IMR-90 (cell line): ENCODE data around the gene SKAP1. TPM values are rescaled to one million over a fixed set of nuclear protein-coding genes. Genes with fewer than 3 reads are reported as not detected.

ENCODE experiments used
- ATAC-seq: fragments of 200-7000 bp; cut with Tn5 transposase; 2 replicates; pipeline ENCODE4 v1.9.1; 2020; ENCODE audit warnings: low read depth, mild to moderate bottlenecking, moderate library complexity
- BruUV-seq: library from RNA; stranded (reverse); fragments of 400-500 nt; replicated peaks from 2 replicates; lab custom pipeline; 2021; lab: Mats Ljungman, UMichigan
- CTCF ChIA-PET: fragments of 300-600 bp; formaldehyde crosslinking; extraction: SDS; loops from one replicate; lab custom pipeline; 2021; ENCODE audit warnings: antibody characterized with exemption; lab: Yijun Ruan, JAX
- POLR2A ChIA-PET: fragments of 300-600 bp; sonication (Branson Sonifier 250); formaldehyde crosslinking; loops from one replicate; lab custom pipeline; 2022; ENCODE audit warnings: antibody characterized with exemption; ENCODE audit not compliant: unreplicated experiment; lab: Charles Lee
- DNase-seq: peaks from one replicate; pipeline ENCODE4 v3.0.0; 2013
- H2AFZ ChIP-seq: replicated peaks from 2 replicates; pipeline ENCODE3; 2013; ENCODE audit warnings: low read length, mild to moderate bottlenecking; ENCODE audit not compliant: poor library complexity
- H2AK5ac ChIP-seq: 2 replicates; pipeline ENCODE4 v1.6.1; 2013; ENCODE audit warnings: low read depth, low read length, inconsistent platforms
- H2AK9ac ChIP-seq: replicated peaks from 2 replicates; pipeline ENCODE3; 2013; ENCODE audit warnings: mild to moderate bottlenecking, low read depth, low read length, moderate library complexity; ENCODE audit not compliant: poor library complexity
- H2BK120ac ChIP-seq: 2 replicates; pipeline ENCODE4 v1.6.1; 2013; ENCODE audit warnings: low read depth, low read length, inconsistent platforms
- H2BK15ac ChIP-seq: 3 replicates; pipeline ENCODE4 v1.6.1; 2013; ENCODE audit warnings: low read depth, low read length, inconsistent platforms
- H2BK20ac ChIP-seq: 2 replicates; pipeline ENCODE4 v1.6.1; 2013; ENCODE audit warnings: low read depth, mild to moderate bottlenecking, inconsistent platforms, low read length, moderate library complexity
- H2BK5ac ChIP-seq: 2 replicates; pipeline ENCODE4 v1.6.1; 2013; ENCODE audit warnings: mild to moderate bottlenecking, low read depth, low read length, inconsistent platforms; ENCODE audit not compliant: poor library complexity, severe bottlenecking
- H3K14ac ChIP-seq: replicated peaks from 2 replicates; pipeline ENCODE4 v1.6.1; 2013; ENCODE audit warnings: low read depth, low read length, inconsistent platforms
- H3K18ac ChIP-seq: 2 replicates; pipeline ENCODE4 v1.6.1; 2013; ENCODE audit warnings: low read depth, low read length, control low read depth
- H3K23ac ChIP-seq: 2 replicates; pipeline ENCODE4 v1.6.1; 2013; ENCODE audit warnings: low read depth, low read length, inconsistent platforms
- H3K27ac ChIP-seq: 2 replicates; pipeline ENCODE4 v1.5.1; 2013; ENCODE audit warnings: mild to moderate bottlenecking, control low read depth, low read length; ENCODE audit not compliant: insufficient read depth
- H3K27me3 ChIP-seq: 2 replicates; pipeline ENCODE4 v1.6.1; 2013; ENCODE audit warnings: low read length; ENCODE audit not compliant: control insufficient read depth, insufficient read depth
- H3K36me3 ChIP-seq: 2 replicates; pipeline ENCODE4 v1.6.1; 2013; ENCODE audit warnings: low read length, mixed read lengths; ENCODE audit not compliant: control insufficient read depth, insufficient read depth
- H3K4ac ChIP-seq: 2 replicates; pipeline ENCODE4 v1.6.1; 2013; ENCODE audit warnings: low read depth, low read length, inconsistent platforms
- H3K4me1 ChIP-seq: 2 replicates; pipeline ENCODE4 v1.6.1; 2013; ENCODE audit warnings: low read length, mixed read lengths; ENCODE audit not compliant: control insufficient read depth, insufficient read depth
- H3K4me2 ChIP-seq: 2 replicates; pipeline ENCODE4 v1.6.1; 2013; ENCODE audit warnings: low read depth, mild to moderate bottlenecking, control low read depth, low read length, moderate library complexity
- H3K4me3 ChIP-seq: 2 replicates; pipeline ENCODE4 v1.5.1; 2013; ENCODE audit warnings: low read depth, mild to moderate bottlenecking, control low read depth, low read length, moderate library complexity; ENCODE audit not compliant: insufficient read depth
- H3K56ac ChIP-seq: 2 replicates; pipeline ENCODE4 v1.6.1; 2013; ENCODE audit warnings: low read length, inconsistent platforms; ENCODE audit not compliant: insufficient read depth; ENCODE audit errors: extremely low read depth
- H3K79me1 ChIP-seq, 2 experiments: 2 replicates each; pipeline ENCODE4 v1.6.1; 2013; ENCODE audit warnings: low read length in 2 of 2, inconsistent platforms in 1 of 2, low read depth in 1 of 2
- H3K9ac ChIP-seq: 2 replicates; pipeline ENCODE4 v1.6.1; 2013; ENCODE audit warnings: low read depth, low read length, control low read depth
- H3K9me1 ChIP-seq: 2 replicates; pipeline ENCODE4 v1.6.1; 2013; ENCODE audit warnings: low read length, inconsistent platforms; ENCODE audit not compliant: insufficient read depth
- H3K9me3 ChIP-seq: 2 replicates; pipeline ENCODE4 v1.6.1; 2013; ENCODE audit warnings: low read length; ENCODE audit not compliant: control insufficient read depth, insufficient read depth
- H4K20me1 ChIP-seq: 2 replicates; pipeline ENCODE4 v1.6.1; 2013; ENCODE audit warnings: low read length, inconsistent platforms; ENCODE audit not compliant: insufficient read depth
- H4K5ac ChIP-seq: 2 replicates; pipeline ENCODE4 v1.6.1; 2013; ENCODE audit warnings: mild to moderate bottlenecking, low read depth, low read length, control low read depth
- H4K8ac ChIP-seq, 2 experiments: 2 replicates each; pipeline ENCODE4 v1.6.1; 2013; ENCODE audit warnings: low read depth in 2 of 2, low read length in 2 of 2, control low read depth in 1 of 2, inconsistent platforms in 1 of 2
- H4K91ac ChIP-seq: 2 replicates; pipeline ENCODE4 v1.6.1; 2013; ENCODE audit warnings: low read depth, low read length, inconsistent platforms; ENCODE audit not compliant: insufficient read depth
- CEBPB ChIP-seq: IDR thresholded peaks from 2 replicates; pipeline ENCODE4 v1.6.1; 2012; ENCODE audit warnings: low read depth, low read length, improper control_type of control experiment
- CTCF ChIP-seq: conservative IDR thresholded peaks from 2 replicates; pipeline ENCODE4 v1.5.1; 2012; ENCODE audit warnings: mild to moderate bottlenecking, low read depth, low read length, improper control_type of control experiment
- MAFK ChIP-seq: IDR thresholded peaks from 2 replicates; pipeline ENCODE4 v1.6.1; 2012; ENCODE audit warnings: low read depth, low read length, improper control_type of control experiment
- MAZ ChIP-seq: IDR thresholded peaks from 2 replicates; pipeline ENCODE4 v1.6.1; 2012; ENCODE audit warnings: low read depth, mild to moderate bottlenecking, low read length, improper control_type of control experiment, moderate library complexity, borderline replicate concordance
- MXI1 ChIP-seq: IDR thresholded peaks from 2 replicates; pipeline ENCODE4 v1.6.1; 2012; ENCODE audit warnings: low read depth, mild to moderate bottlenecking, low read length, moderate library complexity, borderline replicate concordance
- NFE2L2 ChIP-seq: fragments of 150-350 bp; IDR thresholded peaks from 2 replicates; pipeline ENCODE4 v1.6.1; 2016; ENCODE audit warnings: low read depth, mild to moderate bottlenecking, low read length
- RAD21 ChIP-seq: IDR thresholded peaks from 2 replicates; pipeline ENCODE4 v1.6.1; 2012; ENCODE audit warnings: low read length, improper control_type of control experiment
- RCOR1 ChIP-seq: IDR thresholded peaks from 2 replicates; pipeline ENCODE4 v1.6.1; 2012; ENCODE audit warnings: mild to moderate bottlenecking, low read length, improper control_type of control experiment; ENCODE audit not compliant: insufficient replicate concordance
- USF2 ChIP-seq: fragments of 150-350 bp; IDR thresholded peaks from 2 replicates; pipeline ENCODE4 v1.6.1; 2017; ENCODE audit warnings: mild to moderate bottlenecking, antibody characterized with exemption, low read length, low read depth
- WGBS, 2 experiments: methylation state at CpG; one replicate each; pipeline versions ENCODE4 v1.1.5 to v1.1.7; 2013; ENCODE audit warnings: missing lambda C conversion rate in 2 of 2; ENCODE audit not compliant: insufficient read length in 1 of 2; ENCODE audit errors: extremely low coverage in 2 of 2; 5-methylcytosine and 5-hydroxymethylcytosine counted together
- dilution Hi-C: fragments of 300-500 bp; cut with HindIII; formaldehyde crosslinking; loops from one replicate; pipeline ENCODE4 v1.14.3; 2018; ENCODE audit warnings: low sequenced_read_pairs; ENCODE audit not compliant: unreplicated experiment
- in situ Hi-C: fragments of 300-500 bp; cut with MboI; formaldehyde crosslinking; loops from 3 replicates; pipeline ENCODE4 v1.14.3; 2019; ENCODE audit warnings: low sequenced_read_pairs, inconsistent platforms, mixed read lengths
- intact Hi-C: fragments of 100-400 bp; cut with micrococcal nuclease; formaldehyde crosslinking; loops from 2 replicates; pipeline ENCODE4 v1.10.0; 2022
- polyA plus RNA-seq, 3 experiments: library from polyadenylated mRNA; depleted of rRNA; stranded (reverse); fragments of >200 nt; gene quantifications; 2 replicates each; pipeline ENCODE4 v1.2.3, GENCODE V29; 2012; ENCODE audit warnings: low replicate concordance in 1 of 3
- total RNA-seq: library from RNA; depleted of rRNA; stranded (reverse); fragments of >200 nt; gene quantifications from 2 replicates; pipeline ENCODE4 v1.2.3, GENCODE V29; 2012
- TF ChIP-seq, protein P1 (sequence below): fragments of 150-350 bp; IDR thresholded peaks from 2 replicates; pipeline ENCODE4 v1.6.1; 2016; ENCODE audit warnings: low read depth, mild to moderate bottlenecking, low read length, moderate library complexity, borderline replicate concordance

SKAP1 gene
- total and polyA plus RNA-seq, 2 of the 4 experiments (the other 2 are of a cell fraction): not detected

DNA sequence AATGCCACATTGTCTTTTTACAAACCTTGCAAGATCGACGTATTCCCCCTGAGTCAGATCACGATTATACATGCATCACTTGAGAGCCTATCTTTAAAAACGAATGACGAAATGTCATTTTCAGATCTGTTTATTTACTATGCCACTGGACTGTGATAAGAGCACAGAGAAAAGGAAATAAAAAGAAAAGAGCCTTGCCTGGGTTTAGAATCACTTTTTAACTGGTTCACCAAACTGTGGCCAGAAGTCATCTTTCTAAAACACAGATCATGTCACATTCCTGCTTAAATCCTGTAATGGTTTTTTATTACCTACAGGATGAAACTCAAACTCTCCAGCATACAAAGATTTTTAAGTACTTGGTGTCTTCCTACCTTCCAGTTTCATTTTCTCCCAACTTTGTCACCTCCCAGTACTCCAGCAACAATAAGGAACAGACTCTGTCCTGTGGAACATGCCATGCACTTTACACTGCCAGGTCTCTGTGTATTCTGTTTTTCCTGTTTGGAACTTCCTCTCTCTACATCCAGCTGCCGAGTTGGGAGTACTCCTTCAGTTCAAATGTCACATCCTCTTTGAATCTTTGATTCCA, 231.0 kb downstream of the SKAP1 start:
- H3K9ac ChIP-seq: no peak overlapping the region
- no peak overlapping the region for H2AK9ac ChIP-seq
- H3K9me3 ChIP-seq: no peaks in the 10 kb centered on the region
- H3K79me1 ChIP-seq: no peaks in the 10 kb centered on the region
- ChIA-PET POLR2A (no interaction called here), CTCF (no interaction called here)
- ATAC-seq (no peak), DNase-seq (no peak)
- H4K5ac ChIP-seq: no peak overlapping the region
- peaks cover 50% of the 10 kb centered on the region; the same call in 1 of the 2 replicates for H3K27me3 ChIP-seq
- intact Hi-C loops: no loop called here
- no peak overlapping the region for H3K56ac ChIP-seq
- BruUV-seq: no TSS peak
- H3K27ac ChIP-seq: no peak overlapping the region
- in situ Hi-C loops: no loop called here
- H3K36me3 ChIP-seq: no peaks in the 10 kb centered on the region
- H2BK5ac ChIP-seq: no peak overlapping the region
- H2AFZ ChIP-seq: no peak overlapping the region
- H2BK20ac ChIP-seq: no peak overlapping the region
- dilution Hi-C loops: no loop called here
- no peak overlapping the region for H2BK120ac ChIP-seq
- TF ChIP-seq, protein P1, sequence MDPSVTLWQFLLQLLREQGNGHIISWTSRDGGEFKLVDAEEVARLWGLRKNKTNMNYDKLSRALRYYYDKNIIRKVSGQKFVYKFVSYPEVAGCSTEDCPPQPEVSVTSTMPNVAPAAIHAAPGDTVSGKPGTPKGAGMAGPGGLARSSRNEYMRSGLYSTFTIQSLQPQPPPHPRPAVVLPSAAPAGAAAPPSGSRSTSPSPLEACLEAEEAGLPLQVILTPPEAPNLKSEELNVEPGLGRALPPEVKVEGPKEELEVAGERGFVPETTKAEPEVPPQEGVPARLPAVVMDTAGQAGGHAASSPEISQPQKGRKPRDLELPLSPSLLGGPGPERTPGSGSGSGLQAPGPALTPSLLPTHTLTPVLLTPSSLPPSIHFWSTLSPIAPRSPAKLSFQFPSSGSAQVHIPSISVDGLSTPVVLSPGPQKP: no peak
- TF ChIP-seq CTCF (no peak), USF2 (no peak), MAZ (no peak), CEBPB (no peak), NFE2L2 (no peak), RCOR1 (no peak), MAFK (no peak), RAD21 (no peak), MXI1 (no peak)
- H3K4ac ChIP-seq: no peak overlapping the region
- H3K18ac ChIP-seq: no peak overlapping the region
- H4K8ac ChIP-seq: no peak overlapping the region
- H3K4me1 ChIP-seq: no peaks in the 10 kb centered on the region
- H3K9me1 ChIP-seq: no peaks in the 10 kb centered on the region
- no peak overlapping the region for H3K4me2 ChIP-seq
- no CpG with 5 or more reads among the region's 6 CpGs for WGBS, 2 experiments
- H2AK5ac ChIP-seq: no peak overlapping the region
- H4K91ac ChIP-seq: no peak overlapping the region
- H2BK15ac ChIP-seq: no peak overlapping the region
- H4K20me1 ChIP-seq: no peaks in the 10 kb centered on the region
- H3K4me3 ChIP-seq: no peak overlapping the region
- H3K14ac ChIP-seq: no peak overlapping the region
- no peak overlapping the region for H3K23ac ChIP-seq
